ENCODE results near the gene ANAPC13.

The ANAPC13 gene

GRCh38 chr3:134481166-134481565, 4.6 kb downstream of the ANAPC13 start:
- no peak for DNase-seq

DNA sequence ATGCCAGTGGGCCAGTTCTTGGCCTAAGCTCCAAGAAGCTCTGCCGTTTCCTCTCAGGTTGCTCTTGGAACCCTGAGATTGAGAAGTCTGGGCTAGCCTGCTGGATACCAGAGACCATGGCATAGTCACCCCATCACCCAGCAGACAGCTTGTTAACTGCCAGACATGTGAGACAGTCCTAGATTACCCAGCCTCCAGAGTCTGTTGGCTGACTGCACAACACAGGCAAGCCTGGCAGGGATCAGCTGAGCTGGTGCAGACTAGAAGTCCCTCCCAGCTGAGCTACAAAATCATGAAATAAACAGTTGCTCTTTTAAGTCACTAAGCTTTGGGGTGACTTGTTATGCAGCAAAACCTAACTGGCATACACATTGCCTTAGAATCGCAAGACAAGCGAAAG, 5.2 kb downstream of the ANAPC13 start:
- no peak for DNase-seq

GRCh38 chr3:134477938-134478337, 7.8 kb downstream of the ANAPC13 start:
- no peak for DNase-seq

- DNase-seq, result no peak
These were observed 8.8 kb downstream of the ANAPC13 start for GRCh38 chr3:134477002-134477401.

GRCh38 chr3:134476306-134476705, 9.5 kb downstream of the ANAPC13 start:
- DNase-seq, result no peak

- DNase-seq, result no peak
These were observed 10.8 kb downstream of the ANAPC13 start for GRCh38 chr3:134474956-134475355.

DNA sequence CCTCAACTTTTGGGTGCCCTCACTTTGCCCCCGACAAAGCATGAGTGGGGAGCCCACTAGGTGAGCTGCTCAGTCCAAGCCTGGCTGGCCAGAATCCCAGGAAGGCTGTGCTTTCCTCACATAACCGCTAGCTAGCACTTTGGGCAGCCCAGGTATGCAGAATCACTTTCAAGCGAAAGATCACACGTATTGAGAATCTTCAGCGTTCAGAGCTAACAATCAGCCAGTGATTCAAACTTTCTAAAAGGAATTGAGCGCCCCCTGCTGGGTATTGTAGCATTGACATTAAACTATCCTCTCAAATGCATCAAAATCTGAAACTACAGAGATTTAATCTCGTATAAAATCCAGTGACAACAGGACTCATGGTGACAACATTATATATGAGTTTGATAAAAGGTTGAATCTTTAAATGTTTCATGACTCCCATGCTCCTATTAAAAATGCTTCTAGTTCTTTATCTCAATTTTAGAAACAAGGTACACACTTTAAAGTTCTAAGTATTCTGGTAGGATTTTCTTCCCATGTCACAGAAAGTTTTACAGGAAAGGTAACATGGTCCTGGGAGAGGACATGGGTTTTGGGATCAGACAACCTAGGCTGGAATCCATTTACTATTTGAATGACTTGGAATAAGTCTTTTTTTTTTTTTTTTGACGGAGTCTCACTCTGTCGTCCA, 11.8 kb downstream of the ANAPC13 start:
- peak; percentile 89 for DNase-seq

GRCh38 chr3:134472831-134473230, 13.0 kb downstream of the ANAPC13 start:
- DNase-seq, result no peak

GRCh38 chr3:134471521-134472193, 14.1 kb downstream of the ANAPC13 start:
- no peak for DNase-seq

GRCh38 chr3:134468519-134468918, 17.3 kb downstream of the ANAPC13 start:
- no peak for DNase-seq

GRCh38 chr3:134466331-134466730, 19.5 kb downstream of the ANAPC13 start:
- no peak for DNase-seq

DNA sequence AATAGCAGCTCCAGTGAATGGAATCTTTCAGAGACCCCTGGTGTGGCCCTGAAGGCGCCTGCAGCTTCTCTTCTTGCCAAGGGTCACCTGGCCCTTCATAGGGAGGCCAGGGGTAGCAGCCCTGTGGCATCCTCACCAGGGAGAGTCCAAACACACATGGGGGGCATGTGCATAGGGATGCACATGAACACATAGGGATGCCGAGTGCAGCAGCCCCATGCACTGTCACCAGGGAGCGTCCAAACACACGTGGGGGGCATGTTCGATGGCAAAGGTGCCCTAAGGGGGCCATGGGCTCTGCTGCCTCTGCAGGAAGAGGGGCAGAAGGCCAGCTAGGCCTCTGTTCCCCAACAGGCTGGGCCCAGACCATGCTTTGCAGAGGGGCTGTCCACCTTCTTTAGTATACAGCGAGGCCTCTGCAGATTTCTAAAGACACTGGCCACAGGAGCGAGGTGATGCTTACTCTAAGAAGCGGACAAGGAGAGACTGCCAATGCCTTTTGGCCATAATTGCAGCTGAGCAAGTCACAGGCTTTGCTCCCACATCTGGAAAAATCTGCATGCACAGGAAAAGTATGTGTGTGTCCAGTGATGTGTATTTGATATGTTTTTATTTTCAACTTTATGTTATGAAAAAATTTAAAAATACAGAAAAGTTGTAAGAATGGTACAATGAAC, 21.0 kb downstream of the ANAPC13 start:
- DNase-seq, result no peak

DNA sequence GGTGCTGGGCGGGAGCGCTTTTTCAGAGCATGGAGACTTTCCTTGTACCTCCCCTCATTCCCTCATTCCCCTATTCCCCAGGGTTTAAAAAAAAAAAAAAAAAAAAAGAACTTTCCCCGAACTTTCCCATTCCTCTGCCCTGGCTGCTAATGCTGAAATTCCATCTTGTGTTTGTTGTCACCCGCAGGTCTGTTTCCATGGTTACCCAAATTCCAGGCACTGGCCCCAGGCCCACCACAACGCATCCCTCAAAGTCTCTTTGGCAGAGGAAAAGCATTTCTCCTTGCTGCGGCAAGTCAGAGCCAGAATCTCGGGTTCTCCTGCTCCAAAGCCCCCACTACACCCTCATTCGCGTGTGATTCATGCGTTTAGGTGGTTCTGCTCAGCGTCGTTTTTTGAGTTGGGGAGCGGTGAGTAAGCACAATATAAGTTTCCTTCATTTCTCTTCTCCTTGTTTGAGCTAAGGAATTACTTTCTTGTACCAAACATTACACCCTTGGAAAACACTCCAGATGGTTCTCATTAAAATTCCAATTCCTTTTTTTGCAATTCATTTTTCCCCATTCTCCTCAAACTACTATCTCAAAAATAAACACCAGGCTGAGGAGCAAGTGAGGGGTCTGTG, 21.6 kb downstream of the ANAPC13 start:
- DNase-seq, result no peak

GRCh38 chr3:134463676-134464063, 22.1 kb downstream of the ANAPC13 start:
- DNase-seq, result no peak

- DNase-seq, result no peak
These were observed 23.3 kb downstream of the ANAPC13 start for GRCh38 chr3:134462331-134462941.

DNA sequence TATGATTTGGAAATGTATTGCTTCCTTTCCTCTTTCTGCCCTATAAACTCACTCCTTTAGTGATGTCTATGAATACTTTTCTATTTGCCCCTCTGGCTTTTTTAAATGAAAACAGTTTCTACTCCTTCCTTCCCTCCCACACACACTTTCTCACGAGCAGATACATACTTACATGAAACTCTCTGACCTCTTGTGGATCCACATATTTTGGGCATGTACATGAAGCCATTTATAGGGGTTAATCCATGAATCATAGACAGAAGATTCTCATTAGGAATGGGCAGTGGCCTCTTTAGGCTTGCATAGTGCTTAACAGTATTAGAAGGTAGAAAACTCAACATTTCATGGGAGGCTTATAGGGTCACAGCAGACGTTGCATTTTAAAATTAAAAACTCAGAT, 24.8 kb downstream of the ANAPC13 start:
- DNase-seq, result no peak

DNA sequence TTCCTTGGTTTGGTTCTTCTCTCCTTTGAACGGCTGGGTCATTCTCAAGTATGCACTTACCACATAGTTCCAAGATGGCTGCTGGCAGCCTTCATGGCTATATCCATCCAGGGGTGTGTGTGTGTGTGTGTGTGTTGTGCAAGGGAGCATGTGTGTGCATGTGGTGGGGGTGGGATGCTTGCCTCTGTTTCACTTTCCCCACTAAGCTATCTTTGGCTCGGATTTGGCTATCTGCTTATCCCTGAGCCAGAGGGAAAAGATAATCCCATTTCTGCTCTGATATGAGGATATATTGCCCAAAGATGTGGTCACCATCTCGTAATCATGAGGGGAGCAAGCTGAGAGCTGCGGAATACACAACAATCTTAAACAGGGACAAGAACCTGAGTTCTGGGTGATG, 26.2 kb downstream of the ANAPC13 start:
- DNase-seq, result no peak

DNA sequence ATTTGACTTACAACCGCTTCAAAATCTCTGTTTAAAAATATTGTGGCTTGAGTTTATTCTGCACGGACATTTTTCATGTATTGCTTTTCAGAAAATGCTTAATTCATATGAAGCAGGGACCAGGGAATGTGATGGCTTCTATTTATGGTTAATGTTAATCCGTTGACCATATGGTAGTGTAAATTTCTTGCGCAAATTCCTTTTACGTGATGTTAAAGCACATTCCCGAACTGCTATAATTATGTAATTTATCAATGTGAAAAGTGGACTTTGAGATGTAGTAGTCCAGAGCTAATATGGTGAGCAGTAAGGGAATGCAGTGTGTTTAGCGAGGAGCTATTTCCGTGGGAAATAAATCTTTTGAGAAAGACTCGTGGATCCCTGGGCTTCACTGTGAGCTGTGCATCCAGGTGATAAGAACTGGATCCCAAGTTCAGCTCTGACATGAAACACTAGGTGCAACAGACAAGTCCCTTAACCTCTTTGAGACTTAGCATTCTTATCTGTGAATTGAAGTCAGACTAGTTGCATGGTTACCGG, 27.3 kb downstream of the ANAPC13 start:
- no peak for DNase-seq

- DNase-seq, result no peak
These were observed 28.3 kb downstream of the ANAPC13 start for GRCh38 chr3:134457376-134458074.

DNA sequence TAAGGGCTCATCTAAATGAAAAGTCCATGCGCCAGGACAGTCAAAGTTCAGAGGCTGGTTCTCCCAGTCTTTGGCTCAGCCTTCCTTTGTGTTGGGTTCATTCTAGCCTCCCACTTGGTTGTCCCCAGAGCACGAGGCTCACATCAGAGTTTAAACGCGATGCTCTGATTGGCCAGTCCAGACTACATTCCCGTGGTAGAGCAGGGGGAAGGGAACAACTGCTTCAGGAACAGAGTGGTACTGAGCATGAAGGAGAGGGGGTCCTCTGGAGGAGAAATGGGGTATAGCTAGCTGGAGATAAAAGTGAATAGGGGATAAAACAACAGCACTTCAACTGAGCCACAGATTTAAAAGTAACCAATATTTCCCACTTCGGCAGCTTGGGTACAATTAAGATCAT, 32.2 kb downstream of the ANAPC13 start:
- no peak for DNase-seq

DNA sequence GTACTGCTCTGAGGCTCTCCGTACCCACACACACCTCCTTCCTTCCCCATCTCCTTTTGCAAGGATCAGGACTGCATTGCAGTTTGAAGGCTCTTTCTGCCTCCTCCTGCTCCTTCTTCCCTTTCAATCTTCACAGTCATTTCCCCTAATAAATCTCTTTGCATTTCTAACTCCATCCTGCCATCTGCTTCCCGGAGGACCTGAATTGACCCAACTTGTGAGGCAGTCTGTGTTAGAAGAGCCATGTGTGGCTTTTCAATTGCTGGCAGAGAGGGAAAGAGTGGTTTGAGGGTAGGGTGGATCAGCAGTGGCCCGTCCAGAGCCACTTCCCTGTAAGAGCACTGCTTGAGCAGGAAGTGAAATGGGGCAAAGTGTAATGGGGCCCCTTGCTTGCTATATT, 35.8 kb downstream of the ANAPC13 start:
- no peak for DNase-seq

- DNase-seq, result no peak
These were observed 36.5 kb downstream of the ANAPC13 start for GRCh38 chr3:134449277-134449676.
